K562 (cell line): Measurements from ENCODE around the gene PRDM15. TPM values are rescaled to one million over a fixed set of nuclear protein-coding genes. Genes with fewer than 3 reads are reported as not detected.

Experiments
- ATAC-seq: fragments of 200-7000 bp; cut with Tn5 transposase; 3 replicates; pipeline ENCODE4 v1.9.1; 2020; ENCODE audit warnings: moderate library complexity
- BruUV-seq: library from RNA; stranded (reverse); fragments of 400-500 nt; replicated peaks from 2 replicates; lab custom pipeline; 2021; lab: Mats Ljungman, UMichigan
- CTCF ChIA-PET: fragments of 300-600 bp; formaldehyde crosslinking; extraction: SDS; loops from one replicate; lab custom pipeline; 2021; ENCODE audit warnings: low intra/inter-chr PET ratio; lab: Yijun Ruan, JAX
- POLR2A ChIA-PET: fragments of 300-600, 350-650 bp; sonication (Branson Sonifier 250); formaldehyde crosslinking; extraction: SDS; loops from one replicate; lab custom pipeline; 2021; ENCODE audit warnings: antibody characterized with exemption, inconsistent platforms; lab: Yijun Ruan, JAX
- DNase-seq, 4 experiments: peaks; one replicate each; pipeline versions ENCODE4 v3.0.0 to v3.0.0-alpha.2; 2011 to 2018; ENCODE audit warnings: low spot score in 3 of 4, mixed read lengths in 3 of 4; ENCODE audit errors: extremely low read depth in 1 of 4
- FAIRE-seq: peaks from 2 replicates; lab custom pipeline; 2011; peaks lifted over from hg19 to GRCh38; lab: Jason Lieb, UNC
- H2AFZ ChIP-seq: 2 replicates; pipeline ENCODE4 v1.6.0; 2011; ENCODE audit warnings: low read depth, low read length, control low read depth, inconsistent platforms
- H3K27ac ChIP-seq: fragments of 200-600 bp; 3 replicates; pipeline ENCODE4 v1.8.0; 2011; ENCODE audit warnings: low read depth, mild to moderate bottlenecking, control low read depth, inconsistent platforms, low read length, moderate library complexity, mixed read lengths; ENCODE audit errors: extremely low read depth
- H3K27me3 ChIP-seq, 2 experiments: fragments of 300-600 bp in 1 of 2; 2 replicates in 1 of 2; 3 replicates in 1 of 2; pipeline versions ENCODE4 v1.6.0 to v1.8.0; 2011; ENCODE audit warnings: inconsistent platforms in 2 of 2, low read length in 2 of 2, mild to moderate bottlenecking in 1 of 2, mixed read lengths in 1 of 2, moderate library complexity in 1 of 2; ENCODE audit not compliant: control insufficient read depth in 2 of 2, insufficient read depth in 2 of 2
- H3K36me3 ChIP-seq: fragments of 300-600 bp; 3 replicates; pipeline ENCODE4 v1.8.0; 2011; ENCODE audit warnings: mild to moderate bottlenecking, low read length, inconsistent platforms; ENCODE audit not compliant: control insufficient read depth, insufficient read depth
- H3K4me1 ChIP-seq, 2 experiments: fragments of 200-600 bp in 1 of 2; replicated peaks in 1 of 2; 2 replicates in 1 of 2; 3 replicates in 1 of 2; pipeline versions ENCODE4 v1.5.1 to v1.8.0; 2011; ENCODE audit warnings: inconsistent platforms in 2 of 2, low read length in 2 of 2, mild to moderate bottlenecking in 1 of 2, mixed read lengths in 1 of 2, moderate library complexity in 1 of 2; ENCODE audit not compliant: control insufficient read depth in 2 of 2, insufficient read depth in 2 of 2
- H3K4me2 ChIP-seq: 2 replicates; pipeline ENCODE4 v1.6.1; 2011; ENCODE audit warnings: low read length, control low read depth, inconsistent platforms, mixed read lengths; ENCODE audit not compliant: insufficient read depth
- H3K4me3 ChIP-seq: fragments of 200-600 bp; sonication (generic), shearing (Covaris generic); 2 replicates; pipeline ENCODE4 v1.5.1; 2016; ENCODE audit warnings: control low read depth, inconsistent platforms
- H3K79me2 ChIP-seq: fragments of 200-600 bp; 3 replicates; pipeline ENCODE4 v1.8.0; 2011; ENCODE audit warnings: low read length, inconsistent platforms; ENCODE audit not compliant: control insufficient read depth, insufficient read depth
- H3K9ac ChIP-seq, 2 experiments: 2 replicates each; pipeline versions ENCODE4 v1.6.0 to v1.6.1; 2011; ENCODE audit warnings: low read depth in 2 of 2, low read length in 2 of 2, control low read depth in 1 of 2, inconsistent platforms in 1 of 2, mild to moderate bottlenecking in 1 of 2, mixed read lengths in 1 of 2; ENCODE audit not compliant: insufficient read depth in 1 of 2
- H3K9me1 ChIP-seq: one replicate; pipeline ENCODE4 v1.6.0; 2011; ENCODE audit warnings: inconsistent platforms, mild to moderate bottlenecking, low read length, moderate library complexity; ENCODE audit not compliant: control insufficient read depth, insufficient read depth
- H3K9me3 ChIP-seq: replicated peaks from 2 replicates; pipeline ENCODE4 v1.5.1; 2011; ENCODE audit warnings: low read depth, low read length, inconsistent platforms; ENCODE audit not compliant: control insufficient read depth, insufficient read depth
- H4K20me1 ChIP-seq: replicated peaks from 2 replicates; pipeline ENCODE4 v1.6.1; 2011; ENCODE audit warnings: low read length, inconsistent platforms, mixed read lengths; ENCODE audit not compliant: control insufficient read depth, insufficient read depth
- CBFA2T2 ChIP-seq: fragments of 450-650 bp; conservative IDR thresholded peaks from 2 replicates; pipeline ENCODE4 v1.6.1; 2017; ENCODE audit warnings: mild to moderate bottlenecking
- CBFA2T3 ChIP-seq: fragments of 450-650 bp; IDR thresholded peaks from 2 replicates; pipeline ENCODE4 v1.6.1; 2017
- CEBPG ChIP-seq, 3 experiments: fragments of 200-800 bp in 1 of 3; sonication (Bioruptor generic) in 1 of 3; sonication (generic) in 1 of 3; formaldehyde crosslinking in 1 of 3; IDR thresholded peaks in 2 of 3; conservative IDR thresholded peaks in 1 of 3; 2 replicates each; pipeline versions ENCODE4 v1.6.1 to v1.8.0; 2016 to 2022; ENCODE audit warnings: missing compliant biosample characterization in 2 of 3, missing genetic modification characterization in 2 of 3, mild to moderate bottlenecking in 1 of 3, missing genetic modification reagents in 1 of 3
- EGR1 ChIP-seq: fragments of 450-650 bp; conservative IDR thresholded peaks from 2 replicates; pipeline ENCODE4 v1.6.1; 2017; ENCODE audit warnings: mild to moderate bottlenecking
- EP300 ChIP-seq: IDR thresholded peaks from 2 replicates; pipeline ENCODE4 v1.6.1; 2012; ENCODE audit warnings: low read length, improper control_type of control experiment
- ESRRA ChIP-seq: fragments of 450-650 bp; IDR thresholded peaks from 2 replicates; pipeline ENCODE4 v1.6.1; 2014; ENCODE audit warnings: low read depth, mild to moderate bottlenecking, moderate library complexity, borderline replicate concordance
- HIVEP1 ChIP-seq: fragments of 250-450 bp; sonication (Bioruptor Pico); IDR thresholded peaks from 2 replicates; pipeline ENCODE4 v1.4.0; 2020; ENCODE audit warnings: mild to moderate bottlenecking
- KDM1A ChIP-seq, 2 experiments: fragments of 450-650 bp; IDR thresholded peaks; 2 replicates each; pipeline ENCODE4 v1.6.1; 2016; ENCODE audit warnings: mild to moderate bottlenecking in 2 of 2
- NCOA6 ChIP-seq: fragments of 450-650 bp; IDR thresholded peaks from 2 replicates; pipeline ENCODE4 v1.6.1; 2017; ENCODE audit warnings: mild to moderate bottlenecking
- NELFE ChIP-seq: IDR thresholded peaks from 2 replicates; pipeline ENCODE4 v1.6.1; 2011; ENCODE audit warnings: mild to moderate bottlenecking; ENCODE audit not compliant: insufficient read depth, insufficient read length
- NEUROD1 ChIP-seq: fragments of 150-350 bp; IDR thresholded peaks from 2 replicates; pipeline ENCODE4 v1.6.1; 2014; ENCODE audit warnings: borderline replicate concordance, low read length, low read depth; ENCODE audit not compliant: partially characterized antibody
- NR4A1 ChIP-seq, 2 experiments: fragments of 250-450 bp in 1 of 2; fragments of 450-650 bp in 1 of 2; sonication (Bioruptor Pico) in 1 of 2; IDR thresholded peaks; 2 replicates each; pipeline versions ENCODE4 v1.4.0 to v1.6.1; 2016 to 2020; ENCODE audit warnings: mild to moderate bottlenecking in 2 of 2, missing compliant biosample characterization in 1 of 2, missing genetic modification characterization in 1 of 2, moderate library complexity in 1 of 2
- SOX6 ChIP-seq: fragments of 450-650 bp; IDR thresholded peaks from 2 replicates; pipeline ENCODE4 v1.6.1; 2014; ENCODE audit warnings: mild to moderate bottlenecking
- SP2 ChIP-seq: IDR thresholded peaks from 2 replicates; pipeline ENCODE4 v1.6.1; 2011; ENCODE audit warnings: mild to moderate bottlenecking, low read depth, low read length, moderate library complexity; ENCODE audit not compliant: poor library complexity, severe bottlenecking; ENCODE audit errors: extremely low read depth
- TAF1 ChIP-seq: IDR thresholded peaks from 2 replicates; pipeline ENCODE4 v1.6.1; 2011; ENCODE audit warnings: mild to moderate bottlenecking, low read length, moderate library complexity; ENCODE audit not compliant: insufficient read depth, control insufficient read depth, severe bottlenecking; ENCODE audit errors: extremely low read depth
- ZBTB7A ChIP-seq: IDR thresholded peaks from 2 replicates; pipeline ENCODE4 v1.6.1; 2011; ENCODE audit warnings: low read depth, mild to moderate bottlenecking, low read length, moderate library complexity, borderline replicate concordance; ENCODE audit not compliant: control insufficient read depth
- WGBS: fragments of 100-300 bp; shearing (Covaris generic); methylation state at CpG from one replicate; pipeline ENCODE4 v1.1.6; 2016; ENCODE audit warnings: low coverage, mixed read lengths; ENCODE audit not compliant: insufficient coverage; ENCODE audit errors: missing lambda C conversion rate; 5-methylcytosine and 5-hydroxymethylcytosine counted together
- in situ Hi-C: fragments of 300-500 bp; cut with MboI; formaldehyde crosslinking; loops from 4 replicates; pipeline ENCODE4 v1.15.0; 2018; ENCODE audit warnings: inconsistent platforms, mixed read lengths
- intact Hi-C: fragments of 100-400 bp; cut with micrococcal nuclease; formaldehyde crosslinking; loops from 2 replicates; pipeline ENCODE4 v1.14.2; 2022
- polyA plus RNA-seq, 8 experiments: library from polyadenylated mRNA; depleted of rRNA in 4 of 8; stranded (reverse) in 5 of 8; unstranded in 3 of 8; fragments of >200 nt; fragmentation: Nextera tagmentation in 2 of 8; fragmentation: Illumina TruSeq in 1 of 8; extraction: Ambion mirVana in 2 of 8; extraction: Trizol in 1 of 8; gene quantifications; 2 replicates each; pipeline versions ENCODE4 v1.2.1 to v1.2.3, GENCODE V29; 2011 to 2014; ENCODE audit warnings: inconsistent platforms in 1 of 8, missing spikeins in 1 of 8
- total RNA-seq, 7 experiments: library from RNA; depleted of rRNA in 6 of 7; stranded (reverse); fragments of >200 nt in 6 of 7; fragmentation: Illumina TruSeq in 2 of 7; extraction: Trizol in 2 of 7; gene quantifications; 2 replicates each; pipeline versions ENCODE4 v1.2.1 to v1.2.3, GENCODE V29; 2011 to 2021; ENCODE audit warnings: low replicate concordance in 1 of 7
- TF ChIP-seq, protein P1 (sequence below): IDR thresholded peaks from 2 replicates; pipeline ENCODE4 v1.6.1; 2014; ENCODE audit warnings: antibody characterized with exemption

PRDM15 gene
- total and polyA plus RNA-seq, 9 of the 15 experiments (the other 6 are each of a cell fraction or from before 2014, with no cell fraction given): 0.93 to 9.2 (median 6.2) TPM

- DNase-seq (peak in 1 of 4 experiments; percentile 54), ATAC-seq (peak; percentile 75), FAIRE-seq (peak; percentile 71)
- H3K9ac ChIP-seq: peak overlapping the region in 1 of 2 experiments; percentile 50; a peak in 2 of 4 replicates
- no peak overlapping the region for H3K4me2 ChIP-seq
- H3K4me1 ChIP-seq: peaks cover 7 to 16% of the 10 kb centered on the region in 2 experiments
- no peaks in the 10 kb centered on the region for H3K9me3 ChIP-seq
- ChIA-PET CTCF (no interaction called here), POLR2A (interaction anchor here (1.0 to 1.1 kb wide), 3 partner anchors 8 to 63 kb away, joined by 3 to 4 read pairs (median 4); partner anchors contain the start of gene PRDM15)
- no peaks in the 10 kb centered on the region for H3K9me1 ChIP-seq
- H3K27ac ChIP-seq: peak overlapping the region; percentile 9; the same call in 1 of the 3 replicates
- WGBS: 55% methylated on average over 23 of the region's 23 CpGs
- intact Hi-C loops (no loop called here), in situ Hi-C loops (no loop called here)
- BruUV-seq: no TSS peak
- H2AFZ ChIP-seq: no peak overlapping the region
- 0 out of 2 replicates have a peak, but pooled peaks cover 2% of the 10 kb centered on the region for H4K20me1 ChIP-seq
- no peaks in the 10 kb centered on the region for H3K27me3 ChIP-seq
- H3K36me3 ChIP-seq: peaks cover 40% of the 10 kb centered on the region; the same call in 2 of the 3 replicates
- H3K4me3 ChIP-seq: no peak overlapping the region
- no peaks in the 10 kb centered on the region for H3K79me2 ChIP-seq
- TF ChIP-seq ZBTB7A (peak; percentile 33; the same call in 1 of the 2 replicates), TAF1 (no peak), ESRRA (peak; percentile 95), SP2 (no peak), NR4A1 (CRISPR knock-in tag; IDR thresholded peaks at IDR 0.05) (0 out of 2 replicates have a peak, but pooled peaks have one; percentile 76), NR4A1 (tag; IDR thresholded peaks at IDR 0.05) (no peak), EGR1 (no peak), CBFA2T3 (peak; percentile 39; the same call in 1 of the 2 replicates), HIVEP1 (CRISPR knock-in tag) (no peak), SOX6 (no peak), KDM1A (IDR thresholded peaks at IDR 0.05) (0 out of 4 replicates have a peak, but pooled peaks of 1 of the 2 experiments have one; percentile 27), CEBPG (CRISPR knock-in tag; IDR thresholded peaks at IDR 0.05) (no peak), CEBPG (tag; conservative IDR thresholded peaks at IDR 0.05 in 1 of 2, IDR thresholded peaks at IDR 0.05 in 1 of 2) (no peak), NEUROD1 (no peak), NELFE (no peak), EP300 (peak; percentile 31; the same call in 1 of the 2 replicates), CBFA2T2 (no peak), NCOA6 (no peak)
- TF ChIP-seq, protein P1, sequence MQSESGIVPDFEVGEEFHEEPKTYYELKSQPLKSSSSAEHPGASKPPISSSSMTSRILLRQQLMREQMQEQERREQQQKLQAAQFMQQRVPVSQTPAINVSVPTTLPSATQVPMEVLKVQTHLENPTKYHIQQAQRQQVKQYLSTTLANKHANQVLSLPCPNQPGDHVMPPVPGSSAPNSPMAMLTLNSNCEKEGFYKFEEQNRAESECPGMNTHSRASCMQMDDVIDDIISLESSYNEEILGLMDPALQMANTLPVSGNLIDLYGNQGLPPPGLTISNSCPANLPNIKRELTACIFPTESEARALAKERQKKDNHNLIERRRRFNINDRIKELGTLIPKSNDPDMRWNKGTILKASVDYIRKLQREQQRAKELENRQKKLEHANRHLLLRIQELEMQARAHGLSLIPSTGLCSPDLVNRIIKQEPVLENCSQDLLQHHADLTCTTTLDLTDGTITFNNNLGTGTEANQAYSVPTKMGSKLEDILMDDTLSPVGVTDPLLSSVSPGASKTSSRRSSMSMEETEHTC: peak; percentile 36; the same call in 1 of the 2 replicates
These were observed 24.6 kb upstream of the PRDM15 start for GRCh38 chr21:41903559-41904351.
